Lower lobe of right lung (tissue), 2 donors: ENCODE data around the gene CDH22. TPM values are rescaled to one million over a fixed set of nuclear protein-coding genes. Genes with fewer than 3 reads are reported as not detected.

ENCODE experiments used
- ATAC-seq, 2 donors: fragments of 200-7000 bp; cut with Tn5 transposase; one replicate each; pipeline ENCODE4 v1.9.1; 2020 to 2022; ENCODE audit warnings: mild to moderate bottlenecking in 2 of 2, moderate library complexity in 2 of 2
- DNase-seq: peaks from one replicate; pipeline ENCODE4 v3.0.0-alpha.2; 2020
- H3K27ac ChIP-seq: fragments of 200-600 bp; one replicate; pipeline ENCODE4 v1.8.0; 2022
- H3K27me3 ChIP-seq: fragments of 200-600 bp; one replicate; pipeline ENCODE4 v1.8.0; 2022; ENCODE audit warnings: low read depth
- H3K36me3 ChIP-seq: fragments of 200-600 bp; one replicate; pipeline ENCODE4 v1.8.0; 2022; ENCODE audit warnings: mild to moderate bottlenecking
- H3K4me1 ChIP-seq: fragments of 200-600 bp; one replicate; pipeline ENCODE4 v1.8.0; 2022
- H3K4me3 ChIP-seq: fragments of 200-600 bp; one replicate; pipeline ENCODE4 v1.8.0; 2022; ENCODE audit warnings: mild to moderate bottlenecking
- H3K9me3 ChIP-seq: fragments of 200-600 bp; one replicate; pipeline ENCODE4 v1.8.0; 2022
- CTCF ChIP-seq: fragments of 200-600 bp; IDR thresholded peaks from one replicate; pipeline ENCODE4 v1.8.0; 2022; ENCODE audit warnings: antibody characterized with exemption, mild to moderate bottlenecking
- intact Hi-C: fragments of 100-400 bp; cut with DNase I; formaldehyde crosslinking; loops from one replicate; pipeline ENCODE4 v1.11.0; 2022
- total RNA-seq: library from RNA; stranded (reverse); fragmentation: NEBNext Ultra II Directional; extraction: Animal tissue kit (Norgen Biotek cat#: 25700); gene quantifications from one replicate; pipeline ENCODE4 v1.2.1, GENCODE V29; 2021
- donor health status: DM: no; HTN: yes; CAD: no; lungs with severe emphysema.

Gene CDH22
- total RNA-seq, 1 donor from 2014 or later = 0.35 TPM

GRCh38 chr20:46212876-46213275, 95.4 kb downstream of the CDH22 start:
- no peak overlapping the region for H3K27ac ChIP-seq
- peaks cover 68% of the 10 kb centered on the region for H3K27me3 ChIP-seq
- TF ChIP-seq CTCF = no peak
- H3K9me3 ChIP-seq = no peaks in the 10 kb centered on the region
- H3K4me3 ChIP-seq = no peak overlapping the region
- intact Hi-C loops = no loop called here
- no peak for ATAC-seq
- H3K36me3 ChIP-seq = no peaks in the 10 kb centered on the region
- no peaks in the 10 kb centered on the region for H3K4me1 ChIP-seq
- DNase-seq = no peak

- Histone ChIP-seq H3K4me1 (peaks cover 2% of the 10 kb centered on the region), H3K27me3 (peaks cover 69% of the 10 kb centered on the region), H3K9me3 (no peaks in the 10 kb centered on the region), H3K4me3 (no peak overlapping the region), H3K27ac (no peak overlapping the region), H3K36me3 (no peaks in the 10 kb centered on the region)
- ATAC-seq (no peak), DNase-seq (no peak)
- TF ChIP-seq CTCF = no peak
- intact Hi-C loops = no loop called here
These were observed 96.0 kb downstream of the CDH22 start for GRCh38 chr20:46212252-46212651.

- TF ChIP-seq CTCF = no peak
- Histone ChIP-seq H3K9me3 (no peaks in the 10 kb centered on the region), H3K27me3 (peaks cover 73% of the 10 kb centered on the region), H3K36me3 (no peaks in the 10 kb centered on the region), H3K27ac (no peak overlapping the region), H3K4me3 (no peak overlapping the region), H3K4me1 (peaks cover 5% of the 10 kb centered on the region)
- no peak for DNase-seq
- no peak for ATAC-seq
- intact Hi-C loops = no loop called here
These were observed 97.0 kb downstream of the CDH22 start for GRCh38 chr20:46211331-46211722.

- H3K4me3 ChIP-seq = no peak overlapping the region
- H3K27ac ChIP-seq = no peak overlapping the region
- intact Hi-C loops = no loop called here
- H3K4me1 ChIP-seq = peaks cover 8% of the 10 kb centered on the region
- peaks cover 68% of the 10 kb centered on the region for H3K27me3 ChIP-seq
- H3K9me3 ChIP-seq = no peaks in the 10 kb centered on the region
- no peak for TF ChIP-seq CTCF
- ATAC-seq (no peak), DNase-seq (no peak)
- no peaks in the 10 kb centered on the region for H3K36me3 ChIP-seq
These were observed 97.5 kb downstream of the CDH22 start for GRCh38 chr20:46210672-46211330.

GRCh38 chr20:46209930-46210671, 98.2 kb downstream of the CDH22 start:
- Histone ChIP-seq H3K27me3 (peaks cover 61% of the 10 kb centered on the region), H3K4me1 (peaks cover 13% of the 10 kb centered on the region), H3K4me3 (no peak overlapping the region), H3K27ac (no peak overlapping the region), H3K9me3 (no peaks in the 10 kb centered on the region), H3K36me3 (no peaks in the 10 kb centered on the region)
- TF ChIP-seq CTCF = no peak
- ATAC-seq (no peak), DNase-seq (no peak)
- intact Hi-C loops = no loop called here
